Progenitor cell of endocrine pancreas (in vitro differentiated cells): ENCODE data around the gene C10orf105. TPM values are rescaled to one million over a fixed set of nuclear protein-coding genes. Genes with fewer than 3 reads are reported as not detected.

Experiments used
- DNase-seq: peaks from one replicate; pipeline ENCODE4 v3.0.0; 2021; ENCODE audit warnings: low spot score; ENCODE audit not compliant: unreplicated experiment
- H3K27ac Mint-ChIP-seq: 2 replicates; pipeline ENCODE4 v1.8.0; 2021; ENCODE audit warnings: mild to moderate bottlenecking, moderate library complexity, mixed read lengths
- H3K27me3 Mint-ChIP-seq: 2 replicates; pipeline ENCODE4 v1.8.0; 2021; ENCODE audit warnings: mixed read lengths
- H3K36me3 Mint-ChIP-seq: 2 replicates; pipeline ENCODE4 v1.8.0; 2022; ENCODE audit warnings: mixed read lengths; ENCODE audit not compliant: insufficient read depth
- H3K4me1 Mint-ChIP-seq: 2 replicates; pipeline ENCODE4 v1.8.0; 2021; ENCODE audit warnings: low read depth, mixed read lengths
- H3K4me3 Mint-ChIP-seq: 2 replicates; pipeline ENCODE4 v1.8.0; 2021; ENCODE audit warnings: low read depth, mild to moderate bottlenecking, moderate library complexity, mixed read lengths
- H3K9me3 Mint-ChIP-seq: 2 replicates; pipeline ENCODE4 v1.8.0; 2021; ENCODE audit warnings: low read depth, mixed read lengths
- total RNA-seq: library from RNA; stranded (reverse); gene quantifications from 2 replicates; pipeline ENCODE4 v1.2.1, GENCODE V29; 2021
- TF ChIP-seq, protein P1 (sequence below): fragments of 200-600 bp; sonication (generic); IDR thresholded peaks from one replicate; pipeline ENCODE4 v1.5.0; 2021; ENCODE audit warnings: antibody characterized with exemption, mild to moderate bottlenecking; ENCODE audit not compliant: unreplicated experiment

C10orf105 gene
- total RNA-seq, 1 donor from 2014 or later = not detected

DNA sequence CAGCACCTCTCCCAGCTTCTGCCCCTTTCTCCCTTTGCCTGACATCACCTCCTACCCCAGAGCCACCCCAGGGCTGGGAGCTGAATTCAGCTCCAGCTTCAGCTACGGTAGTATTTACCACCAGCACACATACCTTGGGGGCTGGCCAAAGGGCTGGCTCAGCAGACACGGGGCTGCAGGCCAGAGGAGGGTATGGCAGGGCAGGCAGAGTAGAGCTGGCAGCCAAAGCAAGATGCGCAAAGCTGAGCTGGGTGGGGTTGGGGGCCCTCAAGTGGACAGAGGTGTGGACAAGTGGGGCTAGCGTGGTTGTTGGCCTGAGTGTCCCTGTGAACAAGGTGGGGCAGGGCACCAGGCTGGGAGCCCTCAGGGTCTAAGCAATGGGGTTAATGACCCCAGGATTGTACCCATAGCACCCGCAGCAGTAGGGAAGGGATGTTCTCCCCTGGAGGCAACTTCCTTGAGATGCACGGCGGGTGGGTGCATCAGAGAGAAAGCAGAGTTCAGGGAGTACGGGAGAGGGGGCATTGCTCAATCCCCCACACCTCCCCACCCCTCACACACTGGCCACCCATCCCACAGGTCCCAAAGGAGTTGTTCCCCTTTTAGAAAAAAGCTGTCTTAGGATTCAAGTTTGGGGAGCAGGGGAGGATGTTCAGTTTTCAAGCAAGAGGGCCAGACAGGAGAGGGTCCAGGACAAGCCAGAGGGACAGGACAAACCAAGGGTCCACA, 45.8 kb upstream of the C10orf105 start:
- H3K9me3 Mint-ChIP-seq = no peaks in the 10 kb centered on the region
- no peak overlapping the region for H3K27ac Mint-ChIP-seq
- H3K4me1 Mint-ChIP-seq = peaks cover 16% of the 10 kb centered on the region
- no peaks in the 10 kb centered on the region for H3K36me3 Mint-ChIP-seq
- no peak for DNase-seq
- TF ChIP-seq, protein P1, sequence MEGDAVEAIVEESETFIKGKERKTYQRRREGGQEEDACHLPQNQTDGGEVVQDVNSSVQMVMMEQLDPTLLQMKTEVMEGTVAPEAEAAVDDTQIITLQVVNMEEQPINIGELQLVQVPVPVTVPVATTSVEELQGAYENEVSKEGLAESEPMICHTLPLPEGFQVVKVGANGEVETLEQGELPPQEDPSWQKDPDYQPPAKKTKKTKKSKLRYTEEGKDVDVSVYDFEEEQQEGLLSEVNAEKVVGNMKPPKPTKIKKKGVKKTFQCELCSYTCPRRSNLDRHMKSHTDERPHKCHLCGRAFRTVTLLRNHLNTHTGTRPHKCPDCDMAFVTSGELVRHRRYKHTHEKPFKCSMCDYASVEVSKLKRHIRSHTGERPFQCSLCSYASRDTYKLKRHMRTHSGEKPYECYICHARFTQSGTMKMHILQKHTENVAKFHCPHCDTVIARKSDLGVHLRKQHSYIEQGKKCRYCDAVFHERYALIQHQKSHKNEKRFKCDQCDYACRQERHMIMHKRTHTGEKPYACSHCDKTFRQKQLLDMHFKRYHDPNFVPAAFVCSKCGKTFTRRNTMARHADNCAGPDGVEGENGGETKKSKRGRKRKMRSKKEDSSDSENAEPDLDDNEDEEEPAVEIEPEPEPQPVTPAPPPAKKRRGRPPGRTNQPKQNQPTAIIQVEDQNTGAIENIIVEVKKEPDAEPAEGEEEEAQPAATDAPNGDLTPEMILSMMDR = no peak
- H3K4me3 Mint-ChIP-seq = no peak overlapping the region
- peaks cover 8% of the 10 kb centered on the region for H3K27me3 Mint-ChIP-seq

DNA sequence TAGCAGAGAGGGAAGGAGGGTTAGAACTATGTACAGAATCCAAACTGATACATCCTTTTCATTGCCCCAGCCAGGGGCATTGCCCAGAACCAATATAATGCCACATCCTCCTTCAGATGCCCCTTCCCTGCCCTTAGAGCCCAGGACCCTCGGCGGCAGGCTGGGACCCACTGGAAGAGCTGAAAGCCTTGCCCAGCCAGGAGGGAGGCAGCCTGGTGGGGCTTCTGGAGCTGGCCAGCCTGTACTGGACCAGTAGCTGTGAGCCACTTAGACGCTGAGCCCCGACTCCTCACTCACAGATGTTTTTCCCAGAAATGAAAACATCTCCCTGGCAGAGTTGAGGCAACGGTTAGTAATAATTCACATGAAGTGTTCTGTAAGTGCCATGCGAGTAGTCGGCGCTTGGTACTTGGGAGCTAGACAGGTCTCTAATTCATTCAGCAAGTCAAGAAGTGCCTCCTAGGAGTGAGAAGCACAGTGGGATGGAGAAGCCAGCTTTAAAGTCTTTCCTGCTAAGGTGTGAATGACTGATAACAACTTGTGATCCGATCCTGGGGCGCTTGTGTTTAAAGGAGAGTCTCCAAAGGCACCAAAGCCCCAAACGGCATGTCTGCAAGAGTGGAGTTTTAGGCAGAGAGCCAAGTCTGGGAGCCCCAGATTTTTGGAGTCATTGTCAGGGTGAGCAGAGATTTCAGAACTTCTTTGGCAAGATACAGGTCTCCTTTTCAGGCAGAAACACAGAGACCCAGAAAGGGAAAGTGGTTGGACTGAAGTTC, 44.0 kb upstream of the C10orf105 start:
- no peaks in the 10 kb centered on the region for H3K9me3 Mint-ChIP-seq
- TF ChIP-seq, protein P1 = no peak
- no peaks in the 10 kb centered on the region for H3K36me3 Mint-ChIP-seq
- peaks cover 16% of the 10 kb centered on the region for H3K4me1 Mint-ChIP-seq
- peaks cover 8% of the 10 kb centered on the region for H3K27me3 Mint-ChIP-seq
- H3K27ac Mint-ChIP-seq = no peak overlapping the region
- no peak overlapping the region for H3K4me3 Mint-ChIP-seq
- DNase-seq = no peak

DNA sequence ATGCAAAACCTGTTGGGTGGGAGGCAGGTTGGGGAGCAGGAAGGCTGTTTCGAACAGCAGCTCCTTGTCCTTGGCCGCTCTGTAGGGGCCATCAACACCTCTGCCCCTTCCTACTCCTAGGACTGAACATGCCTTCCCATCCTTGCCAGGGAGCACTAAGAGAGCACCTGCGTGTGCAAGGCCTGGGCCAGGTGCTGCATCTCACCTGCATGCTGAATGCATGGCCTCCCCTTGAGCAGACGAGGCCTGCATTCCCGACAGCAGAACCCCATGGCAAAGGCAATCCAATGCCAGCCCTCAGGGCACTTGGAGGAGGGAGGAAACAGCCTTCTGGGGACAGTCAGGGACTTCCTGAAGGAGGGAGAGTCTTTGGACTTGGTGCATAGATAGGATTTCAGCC, 42.7 kb upstream of the C10orf105 start:
- no peak for DNase-seq
- TF ChIP-seq, protein P1 = no peak
- Mint-ChIP-seq H3K27ac (no peak overlapping the region), H3K4me1 (peaks cover 11% of the 10 kb centered on the region), H3K36me3 (no peaks in the 10 kb centered on the region), H3K9me3 (no peaks in the 10 kb centered on the region), H3K4me3 (no peak overlapping the region), H3K27me3 (peaks cover 8% of the 10 kb centered on the region)

DNA sequence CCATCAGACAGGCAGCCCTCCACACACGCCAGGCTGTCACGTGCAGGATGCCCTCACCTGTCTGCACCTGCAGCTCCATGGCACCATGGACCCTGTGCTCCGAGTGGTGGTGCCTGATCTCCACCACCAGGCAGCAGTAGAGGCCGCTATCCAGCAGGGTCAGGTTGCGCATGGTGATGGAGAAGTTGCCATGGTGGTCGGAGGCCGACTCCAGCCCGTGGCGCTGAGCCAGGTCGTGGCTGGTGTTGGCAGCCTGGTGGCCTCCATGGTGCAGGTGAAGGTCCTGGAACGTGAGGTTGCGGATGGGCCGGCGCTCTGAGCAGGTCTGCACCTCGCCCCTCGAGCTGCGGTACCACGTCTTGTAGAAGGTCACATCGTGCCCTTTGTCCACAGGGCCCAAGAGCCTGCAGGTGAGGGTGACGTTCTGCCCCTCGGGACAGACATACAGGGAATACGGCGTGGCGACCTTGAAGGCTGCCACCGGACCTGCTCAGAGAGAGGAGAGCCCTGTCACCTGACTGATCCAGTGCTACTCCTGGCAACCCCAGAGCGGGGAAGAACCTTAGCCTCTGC, 42.0 kb upstream of the C10orf105 start:
- no peak for DNase-seq
- peaks cover 6% of the 10 kb centered on the region for H3K4me1 Mint-ChIP-seq
- no peaks in the 10 kb centered on the region for H3K36me3 Mint-ChIP-seq
- TF ChIP-seq, protein P1 = peak; percentile 21
- peaks cover 8% of the 10 kb centered on the region for H3K27me3 Mint-ChIP-seq
- H3K27ac Mint-ChIP-seq = no peak overlapping the region
- H3K4me3 Mint-ChIP-seq = no peak overlapping the region
- no peaks in the 10 kb centered on the region for H3K9me3 Mint-ChIP-seq

DNA sequence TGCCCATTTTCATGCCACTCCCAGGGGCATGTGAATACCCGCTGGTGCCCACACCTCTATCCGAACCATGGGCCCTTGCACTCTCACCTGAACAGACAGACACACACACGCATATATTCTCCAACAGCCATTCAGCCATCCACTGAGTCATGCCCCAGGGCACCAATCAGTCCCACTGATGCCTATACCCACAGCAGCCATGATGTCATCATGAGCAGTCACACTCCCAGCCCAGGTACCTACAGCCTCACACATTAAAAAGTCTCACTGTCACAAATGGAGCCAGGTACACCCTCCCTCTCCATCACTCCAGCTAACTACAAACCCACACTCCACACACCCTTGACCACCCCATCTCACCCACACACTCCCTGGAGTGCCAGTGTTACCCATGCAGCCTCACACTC, 41.5 kb upstream of the C10orf105 start:
- no peak for DNase-seq
- TF ChIP-seq, protein P1 = no peak
- Mint-ChIP-seq H3K4me1 (peaks cover 4% of the 10 kb centered on the region), H3K27me3 (peaks cover 12% of the 10 kb centered on the region), H3K9me3 (no peaks in the 10 kb centered on the region), H3K4me3 (no peak overlapping the region), H3K36me3 (no peaks in the 10 kb centered on the region), H3K27ac (no peak overlapping the region)
